ENCODE results near the gene ZNF446. TPM values are rescaled to one million over a fixed set of nuclear protein-coding genes. Genes with fewer than 3 reads are reported as not detected.

The ZNF446 gene
- total RNA-seq, 2 experiments from 2014 or later = 8.0 to 11.1 TPM

DNA sequence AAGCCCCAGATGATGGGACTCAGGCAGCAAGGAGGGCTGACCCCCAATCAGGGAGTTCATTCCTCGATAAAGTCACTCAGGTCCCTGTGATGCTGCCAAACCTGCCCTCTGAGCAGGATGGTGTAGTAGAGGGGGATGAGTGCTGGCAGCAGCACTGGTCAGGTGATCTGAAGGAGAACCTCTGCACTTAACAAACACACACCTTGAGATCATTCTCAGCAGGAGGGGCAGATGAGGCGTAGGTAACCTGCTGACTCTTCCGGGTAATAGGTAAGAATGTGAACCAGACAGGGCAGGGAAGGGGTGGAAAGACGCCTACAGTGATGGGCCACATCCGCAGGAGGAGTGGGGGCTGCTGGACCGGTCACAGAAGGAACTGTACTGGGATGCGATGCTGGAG, 3.2 kb downstream of the ZNF446 start:
- ChIA-PET POLR2A (no interaction called here), CTCF (ENCODE audit: unreplicated experiment) (no interaction called here)
- no peak for DNase-seq (ENCODE audit: low spot score)
- intact Hi-C loops (cut with micrococcal nuclease; ENCODE audit: unreplicated experiment) = loop anchor here (5.0 kb wide), 1 partner anchor 132 kb away; no protein-coding TSS in a partner anchor
- Histone ChIP-seq H3K4me3 (ENCODE audit: low read depth, low read length, poor library complexity, severe bottlenecking) (no peak overlapping the region), H4K20me1 (ENCODE audit: insufficient read depth, low read length) (no peaks in the 10 kb centered on the region), H3K27ac (ENCODE audit: low read depth, low read length, poor library complexity, severe bottlenecking) (no peak overlapping the region), H3K9me2 (ENCODE audit: insufficient read depth, low read length) (no peaks in the 10 kb centered on the region), H3K79me2 (ENCODE audit: insufficient read depth, low read depth, low read length) (no peaks in the 10 kb centered on the region), H2AFZ (ENCODE audit: low read length) (no peak overlapping the region), H3K36me3 (ENCODE audit: insufficient read depth, low read length) (no peaks in the 10 kb centered on the region), H3K9me3 (ENCODE audit: low read length) (no peaks in the 10 kb centered on the region), H3K4me2 (ENCODE audit: low read length) (no peak overlapping the region), H3K4me1 (ENCODE audit: insufficient read depth, low read length, poor library complexity, severe bottlenecking) (peaks cover 20% of the 10 kb centered on the region)
- no TSS peak for BruUV-seq (replicated peaks)
- TF ChIP-seq, protein P1, sequence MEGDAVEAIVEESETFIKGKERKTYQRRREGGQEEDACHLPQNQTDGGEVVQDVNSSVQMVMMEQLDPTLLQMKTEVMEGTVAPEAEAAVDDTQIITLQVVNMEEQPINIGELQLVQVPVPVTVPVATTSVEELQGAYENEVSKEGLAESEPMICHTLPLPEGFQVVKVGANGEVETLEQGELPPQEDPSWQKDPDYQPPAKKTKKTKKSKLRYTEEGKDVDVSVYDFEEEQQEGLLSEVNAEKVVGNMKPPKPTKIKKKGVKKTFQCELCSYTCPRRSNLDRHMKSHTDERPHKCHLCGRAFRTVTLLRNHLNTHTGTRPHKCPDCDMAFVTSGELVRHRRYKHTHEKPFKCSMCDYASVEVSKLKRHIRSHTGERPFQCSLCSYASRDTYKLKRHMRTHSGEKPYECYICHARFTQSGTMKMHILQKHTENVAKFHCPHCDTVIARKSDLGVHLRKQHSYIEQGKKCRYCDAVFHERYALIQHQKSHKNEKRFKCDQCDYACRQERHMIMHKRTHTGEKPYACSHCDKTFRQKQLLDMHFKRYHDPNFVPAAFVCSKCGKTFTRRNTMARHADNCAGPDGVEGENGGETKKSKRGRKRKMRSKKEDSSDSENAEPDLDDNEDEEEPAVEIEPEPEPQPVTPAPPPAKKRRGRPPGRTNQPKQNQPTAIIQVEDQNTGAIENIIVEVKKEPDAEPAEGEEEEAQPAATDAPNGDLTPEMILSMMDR (conservative IDR thresholded peaks at IDR 0.05; ENCODE audit: low read length) = no peak
- no peak for TF ChIP-seq EZH2phosphoT487 (IDR thresholded peaks at IDR 0.05; ENCODE audit: borderline replicate concordance, low read depth, low read length)

DNA sequence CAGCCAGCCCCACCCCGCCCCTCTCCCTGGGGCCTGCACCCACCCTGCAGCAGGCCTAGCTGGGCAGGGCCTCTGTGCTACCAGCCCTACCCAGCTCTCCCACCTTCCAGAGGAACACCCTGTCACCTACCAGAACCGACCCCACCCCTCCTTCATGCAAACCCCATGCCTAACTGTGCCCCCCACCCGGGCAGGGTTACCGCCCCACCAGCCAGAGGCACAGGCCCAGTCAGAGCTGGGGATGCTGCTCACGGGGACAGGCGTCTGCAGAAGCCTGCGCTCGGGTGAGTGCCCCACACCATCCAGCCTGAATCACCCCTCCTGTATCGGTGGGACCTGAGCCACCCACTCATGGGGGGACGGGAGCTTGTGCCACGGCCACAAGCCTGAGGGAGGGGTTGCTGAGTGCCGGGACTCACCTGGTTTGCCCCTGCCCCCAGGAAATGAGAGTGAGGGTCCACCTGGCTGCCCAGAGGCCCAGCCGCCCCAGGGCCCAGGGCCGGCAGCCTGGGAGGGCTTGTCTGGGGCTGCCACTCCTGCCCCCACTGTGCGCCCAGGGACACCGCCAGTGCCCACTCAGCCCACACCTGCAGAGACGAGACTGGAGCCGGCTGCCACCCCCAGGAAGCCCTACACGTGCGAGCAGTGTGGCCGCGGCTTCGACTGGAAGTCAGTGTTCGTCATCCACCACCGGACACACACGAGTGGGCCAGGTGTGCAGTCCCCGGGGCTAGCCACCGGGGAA, 3.8 kb downstream of the ZNF446 start:
- H4K20me1 ChIP-seq (ENCODE audit: insufficient read depth, low read length) = no peaks in the 10 kb centered on the region
- ChIA-PET CTCF (ENCODE audit: unreplicated experiment) (interaction anchor here (0.7 kb wide), 1 partner anchor 134 kb away, joined by 6 read pairs; no protein-coding TSS in a partner anchor), POLR2A (no interaction called here)
- H3K4me1 ChIP-seq (ENCODE audit: insufficient read depth, low read length, poor library complexity, severe bottlenecking) = peaks cover 16% of the 10 kb centered on the region
- TF ChIP-seq, protein P1 (conservative IDR thresholded peaks at IDR 0.05; ENCODE audit: low read length) = no peak
- no peak for TF ChIP-seq EZH2phosphoT487 (IDR thresholded peaks at IDR 0.05; ENCODE audit: borderline replicate concordance, low read depth, low read length)
- no peak overlapping the region for H3K27ac ChIP-seq (ENCODE audit: low read depth, low read length, poor library complexity, severe bottlenecking)
- intact Hi-C loops (cut with micrococcal nuclease; ENCODE audit: unreplicated experiment) = loop anchor here (5.0 kb wide), 1 partner anchor 133 kb away; no protein-coding TSS in a partner anchor
- H3K36me3 ChIP-seq (ENCODE audit: insufficient read depth, low read length) = no peaks in the 10 kb centered on the region
- H3K4me3 ChIP-seq (ENCODE audit: low read depth, low read length, poor library complexity, severe bottlenecking) = no peak overlapping the region
- no peaks in the 10 kb centered on the region for H3K79me2 ChIP-seq (ENCODE audit: insufficient read depth, low read depth, low read length)
- no peak for DNase-seq (ENCODE audit: low spot score)
- BruUV-seq (replicated peaks) = no TSS peak
- no peak overlapping the region for H2AFZ ChIP-seq (ENCODE audit: low read length)
- H3K9me3 ChIP-seq (ENCODE audit: low read length) = no peaks in the 10 kb centered on the region
- H3K9me2 ChIP-seq (ENCODE audit: insufficient read depth, low read length) = no peaks in the 10 kb centered on the region
- no peak overlapping the region for H3K4me2 ChIP-seq (ENCODE audit: low read length)

DNA sequence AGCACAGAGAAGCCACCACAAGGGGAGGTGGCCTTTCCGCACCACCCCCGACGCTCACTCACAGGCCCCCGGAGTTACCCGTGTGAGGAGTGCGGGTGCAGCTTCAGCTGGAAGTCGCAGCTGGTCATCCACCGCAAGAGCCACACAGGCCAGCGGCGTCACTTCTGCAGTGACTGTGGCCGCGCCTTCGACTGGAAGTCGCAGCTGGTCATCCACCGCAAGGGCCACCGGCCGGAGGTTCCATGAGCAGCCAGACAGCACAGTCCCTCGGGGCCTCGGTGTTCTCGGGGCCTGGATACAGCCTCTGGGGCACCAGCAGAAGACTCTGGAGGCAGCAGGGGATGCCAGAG, 4.3 kb downstream of the ZNF446 start:
- DNase-seq (ENCODE audit: low spot score) = no peak
- H4K20me1 ChIP-seq (ENCODE audit: insufficient read depth, low read length) = no peaks in the 10 kb centered on the region
- H2AFZ ChIP-seq (ENCODE audit: low read length) = no peak overlapping the region
- no peaks in the 10 kb centered on the region for H3K9me3 ChIP-seq (ENCODE audit: low read length)
- H3K79me2 ChIP-seq (ENCODE audit: insufficient read depth, low read depth, low read length) = no peaks in the 10 kb centered on the region
- H3K4me2 ChIP-seq (ENCODE audit: low read length) = no peak overlapping the region
- ChIA-PET POLR2A (no interaction called here), CTCF (ENCODE audit: unreplicated experiment) (no interaction called here)
- H3K36me3 ChIP-seq (ENCODE audit: insufficient read depth, low read length) = no peaks in the 10 kb centered on the region
- no peak for TF ChIP-seq EZH2phosphoT487 (IDR thresholded peaks at IDR 0.05; ENCODE audit: borderline replicate concordance, low read depth, low read length)
- TF ChIP-seq, protein P1 (conservative IDR thresholded peaks at IDR 0.05; ENCODE audit: low read length) = no peak
- H3K4me3 ChIP-seq (ENCODE audit: low read depth, low read length, poor library complexity, severe bottlenecking) = no peak overlapping the region
- intact Hi-C loops (cut with micrococcal nuclease; ENCODE audit: unreplicated experiment) = no loop called here
- no peaks in the 10 kb centered on the region for H3K9me2 ChIP-seq (ENCODE audit: insufficient read depth, low read length)
- no TSS peak for BruUV-seq (replicated peaks)
- peaks cover 11% of the 10 kb centered on the region for H3K4me1 ChIP-seq (ENCODE audit: insufficient read depth, low read length, poor library complexity, severe bottlenecking)
- no peak overlapping the region for H3K27ac ChIP-seq (ENCODE audit: low read depth, low read length, poor library complexity, severe bottlenecking)

All from OCI-LY7 (cell line).